ENCODE measurements around the gene SOHLH1.

- no peak for TF ChIP-seq POLR2A (IDR thresholded peaks at IDR 0.05; ENCODE audit: low read depth, low read length)
- no peak for TF ChIP-seq CTCF (conservative IDR thresholded peaks at IDR 0.05; ENCODE audit: low read depth, low read length)
Measured at GRCh38 chr9:135724186-135724787, 25.0 kb upstream of the SOHLH1 start.
